HG03460 (cell line): ENCODE data around the gene TRMT10B.

ENCODE experiments used
- ATAC-seq: cut with Tn5 transposase; IDR thresholded peaks from one replicate; pipeline ENCODE4 v1.9.1; 2021; ENCODE audit not compliant: unreplicated experiment

Gene TRMT10B

GRCh38 chr9:37753489-37754190 is at the start of gene TRMT10B:
TRMT10B (plus strand) TSS chr9:37753805; CDS start chr9:37761932, 8,127 bp downstream.
- ATAC-seq = peak; percentile 85

- ATAC-seq = no peak
Observed at GRCh38 chr9:37705787-37706186, 47.8 kb upstream of the TRMT10B start.

GRCh38 chr9:37706290-37706689 is 47.3 kb upstream of the TRMT10B start:
- no peak for ATAC-seq

GRCh38 chr9:37707748-37708147 is 45.9 kb upstream of the TRMT10B start:
- ATAC-seq = no peak

- ATAC-seq = no peak
Observed at GRCh38 chr9:37710046-37710445, 43.6 kb upstream of the TRMT10B start.

GRCh38 chr9:37715260-37715659 is 38.3 kb upstream of the TRMT10B start:
- no peak for ATAC-seq

- ATAC-seq = no peak
Observed at GRCh38 chr9:37715991-37716505, 37.6 kb upstream of the TRMT10B start.

- ATAC-seq = no peak
Observed at GRCh38 chr9:37719526-37719925, 34.1 kb upstream of the TRMT10B start.

GRCh38 chr9:37727013-37727412 is 26.6 kb upstream of the TRMT10B start:
- no peak for ATAC-seq

GRCh38 chr9:37729499-37729898 is 24.1 kb upstream of the TRMT10B start:
- no peak for ATAC-seq

- ATAC-seq = no peak
Observed at GRCh38 chr9:37730256-37730655, 23.3 kb upstream of the TRMT10B start.

- ATAC-seq = no peak
Observed at GRCh38 chr9:37730839-37731238, 22.8 kb upstream of the TRMT10B start.

GRCh38 chr9:37732086-37732741 is 21.4 kb upstream of the TRMT10B start:
- ATAC-seq = no peak

- no peak for ATAC-seq
Observed at GRCh38 chr9:37732952-37733351, 20.7 kb upstream of the TRMT10B start.

- no peak for ATAC-seq
Observed at GRCh38 chr9:37739222-37739621, 14.4 kb upstream of the TRMT10B start.

GRCh38 chr9:37740128-37740527 is 13.5 kb upstream of the TRMT10B start:
- no peak for ATAC-seq

- no peak for ATAC-seq
Observed at GRCh38 chr9:37740631-37741328, 12.8 kb upstream of the TRMT10B start.

GRCh38 chr9:37745970-37746369 is 7.6 kb upstream of the TRMT10B start:
- no peak for ATAC-seq

GRCh38 chr9:37746448-37747270 is 6.9 kb upstream of the TRMT10B start:
- ATAC-seq = no peak

GRCh38 chr9:37747271-37747753 is 6.3 kb upstream of the TRMT10B start:
- ATAC-seq = peak; percentile 75

GRCh38 chr9:37749129-37749528 is 4.5 kb upstream of the TRMT10B start:
- ATAC-seq = no peak
